ENCODE data around the gene MRPL20.

Gene MRPL20

DNA sequence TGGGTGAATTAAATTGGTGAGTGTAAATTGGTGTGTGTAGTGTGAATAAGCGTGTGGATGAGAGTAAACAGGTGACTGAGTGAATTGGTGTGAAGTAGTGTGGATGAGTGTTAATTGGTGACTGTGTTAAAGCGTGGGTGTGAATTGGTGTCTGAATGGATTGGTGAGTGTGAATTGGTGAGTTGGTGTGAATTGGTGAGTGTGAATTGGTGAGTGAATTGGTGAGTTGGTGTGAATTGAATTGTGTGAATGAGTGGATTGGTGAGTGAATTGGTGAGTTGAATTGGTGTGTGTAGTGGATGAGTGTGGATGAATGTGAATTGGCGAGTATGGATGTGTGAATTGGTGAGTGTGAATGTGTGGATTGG, 40.4 kb downstream of the MRPL20 start:
- DNase-seq (ENCODE audit: low read depth in 1 of 2, low spot score in 1 of 2) = no peak

DNA sequence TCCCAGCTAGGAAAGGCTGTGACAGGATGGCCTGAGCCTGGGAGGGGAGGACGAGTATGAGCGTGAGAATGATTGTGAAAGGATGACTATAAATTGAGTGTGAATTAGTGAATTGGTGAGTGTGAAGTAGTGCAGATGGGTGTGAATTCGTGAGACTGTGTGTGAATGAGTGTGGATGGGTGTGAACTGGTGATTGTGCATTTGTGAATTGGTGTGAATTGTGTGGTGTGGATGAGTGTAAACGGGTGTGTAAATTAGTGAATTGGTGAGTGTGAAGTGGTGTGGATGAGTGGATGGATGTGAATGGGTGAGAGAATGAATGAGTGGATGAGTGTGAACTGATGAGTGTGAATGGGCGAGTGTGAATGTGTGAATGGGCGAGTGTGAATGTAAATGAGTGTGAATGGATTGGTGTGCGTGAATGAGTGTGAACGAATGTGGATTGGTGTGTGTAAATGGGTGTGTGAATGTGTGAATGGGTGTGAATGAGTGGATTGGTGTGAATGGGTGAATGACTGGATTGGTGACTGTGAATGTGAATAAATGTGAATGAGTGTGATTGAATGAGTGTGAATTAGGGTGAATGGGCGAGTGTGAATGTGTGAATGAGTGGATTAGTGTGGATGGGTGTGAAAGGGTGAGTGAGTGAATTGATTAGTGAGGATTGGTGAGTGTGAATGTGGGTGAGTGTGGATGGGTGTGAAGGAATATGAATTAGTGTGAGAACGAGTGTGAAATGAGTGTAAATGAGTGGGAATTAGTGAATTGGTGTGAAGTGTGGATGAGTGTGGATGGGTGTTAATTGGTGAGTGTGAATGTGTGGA, 41.0 kb downstream of the MRPL20 start:
- DNase-seq (ENCODE audit: low read depth in 1 of 2, low spot score in 1 of 2) = no peak

DNA sequence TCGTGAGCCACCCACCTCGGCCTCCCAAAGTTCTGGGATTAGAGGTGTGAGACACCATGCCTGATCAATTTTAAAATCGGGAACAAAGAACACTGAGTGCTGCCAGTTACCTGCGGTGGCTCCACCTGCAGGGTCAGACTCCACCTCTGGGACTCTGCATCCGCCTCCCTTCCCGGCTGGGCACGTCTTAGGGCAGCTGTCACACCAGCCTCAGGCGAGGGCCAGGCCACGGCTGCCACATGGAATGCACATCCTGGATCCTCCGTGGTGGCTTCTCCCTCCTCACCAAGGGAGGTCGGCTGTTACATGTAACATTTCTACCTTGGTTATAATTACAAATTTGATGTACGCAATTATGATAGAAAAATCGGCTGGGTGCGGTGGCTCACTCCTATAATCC, 42.8 kb downstream of the MRPL20 start:
- no peak for DNase-seq (ENCODE audit: low read depth in 1 of 2, low spot score in 1 of 2)

DNA sequence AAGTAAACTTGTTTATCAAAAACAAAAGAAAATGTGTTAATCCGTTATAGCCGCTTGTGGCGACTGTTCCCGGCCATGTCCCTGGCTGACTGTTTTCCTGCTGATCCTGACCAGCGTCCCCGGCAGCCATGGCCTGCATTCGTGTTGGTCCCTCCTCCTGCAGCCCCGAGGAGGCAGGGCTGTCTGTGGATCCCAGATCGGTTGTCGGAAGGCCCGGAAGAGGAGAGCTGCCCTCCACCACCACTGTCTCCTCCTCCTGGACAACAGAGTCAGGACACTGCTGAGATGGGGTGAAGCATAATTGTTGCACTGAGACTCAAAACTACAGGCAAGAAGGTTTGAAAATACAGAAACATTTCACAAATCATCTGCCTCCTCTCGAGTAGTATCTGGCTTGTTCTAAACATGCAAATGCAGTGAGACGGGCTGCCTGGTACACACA, 45.1 kb downstream of the MRPL20 start:
- no peak for DNase-seq (ENCODE audit: low read depth in 1 of 2, low spot score in 1 of 2)

DNA sequence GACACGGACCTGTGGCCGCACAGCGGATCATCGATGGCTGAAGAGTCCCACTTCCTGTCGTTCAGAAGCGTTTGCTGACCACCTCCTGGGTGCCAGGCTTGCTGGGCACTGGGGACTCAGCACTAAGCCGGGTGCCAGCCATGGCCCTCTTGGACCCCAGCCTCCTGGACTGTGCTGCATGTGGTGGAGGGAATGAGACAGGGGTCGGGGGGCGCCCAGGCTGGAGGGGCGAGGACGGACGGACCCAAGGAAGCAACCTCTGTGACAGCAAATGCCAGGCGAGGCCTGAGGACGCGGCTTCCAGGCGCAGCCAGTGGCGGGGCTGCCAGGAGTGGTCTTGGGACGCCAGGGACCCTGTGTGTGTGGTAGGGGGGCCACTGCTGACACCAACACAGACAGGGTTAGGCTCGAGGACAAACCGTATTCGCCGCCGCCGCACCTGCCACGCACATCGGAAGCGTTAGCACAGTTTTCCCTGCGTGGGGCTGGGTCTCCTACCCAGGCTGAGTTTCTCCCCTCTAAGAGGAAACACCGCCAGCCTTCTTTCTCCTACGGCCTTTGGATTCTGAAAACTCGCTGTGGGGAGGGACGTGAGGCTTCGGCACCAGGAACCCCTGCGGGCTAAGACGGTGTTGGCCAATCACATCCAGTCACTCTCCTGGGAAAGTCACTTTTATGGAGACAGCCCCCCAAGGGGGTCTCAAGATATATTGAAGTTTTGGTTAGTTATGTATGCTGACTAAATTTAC, 45.7 kb downstream of the MRPL20 start:
- DNase-seq (ENCODE audit: low read depth in 1 of 2, low spot score in 1 of 2) = no peak

- no peak for DNase-seq (ENCODE audit: low read depth in 1 of 2, low spot score in 1 of 2)
Observed at GRCh38 chr1:1360506-1361169, 46.5 kb downstream of the MRPL20 start.

- no peak for DNase-seq (ENCODE audit: low read depth in 1 of 2, low spot score in 1 of 2)
Observed at GRCh38 chr1:1359664-1360468, 47.2 kb downstream of the MRPL20 start.

GRCh38 chr1:1359308-1359663, 47.8 kb downstream of the MRPL20 start:
- no peak for DNase-seq (ENCODE audit: low read depth in 1 of 2, low spot score in 1 of 2)

DNA sequence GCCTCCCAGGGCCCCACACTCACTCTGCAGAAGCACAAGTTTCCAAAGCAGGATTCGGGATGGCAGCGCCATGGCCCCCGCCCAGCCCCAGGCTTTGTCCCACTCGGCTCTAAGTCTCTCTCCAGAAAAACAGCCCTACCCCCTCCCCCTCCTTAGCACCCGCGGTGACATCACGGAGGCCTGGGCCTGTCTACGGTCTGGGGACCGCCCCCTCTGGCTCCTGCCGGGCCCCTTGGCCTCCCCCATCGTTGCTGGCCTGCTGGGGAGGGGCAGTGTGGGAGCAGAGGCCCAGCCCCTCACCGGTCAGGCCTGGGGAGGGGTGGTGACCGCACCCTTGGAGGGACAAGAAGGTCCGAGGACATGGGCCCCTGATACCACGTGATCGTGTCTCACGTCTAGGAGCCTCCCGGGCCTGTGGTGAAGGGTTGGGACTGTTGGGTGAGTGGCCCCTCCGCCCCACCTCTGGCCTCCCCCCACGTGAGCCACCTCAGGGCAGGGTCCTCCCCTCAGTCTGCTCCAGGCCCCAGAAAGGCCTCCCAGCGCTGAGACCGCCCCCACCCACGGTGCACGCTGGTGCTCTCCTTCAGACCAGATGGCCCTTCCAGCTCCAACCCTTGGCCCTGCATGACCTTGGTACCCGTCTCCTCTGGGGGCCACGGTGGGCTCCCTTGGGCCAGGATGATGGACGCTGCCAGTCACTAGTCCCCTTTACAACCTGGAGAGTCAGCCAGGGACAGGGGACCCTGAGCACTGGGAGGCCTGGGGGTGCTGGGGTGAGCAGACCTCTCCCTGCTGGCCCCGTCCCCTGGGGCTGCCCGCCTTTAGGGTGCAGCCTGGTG, 48.4 kb downstream of the MRPL20 start, which contains the start of gene MXRA8:
MXRA8 (minus strand) TSS at position 123 of the 839 bp plus-strand sequence; CDS start at position 72, 51 bp downstream.
- no peak for DNase-seq (ENCODE audit: low read depth in 1 of 2, low spot score in 1 of 2)

GRCh38 chr1:1357871-1358432, 49.1 kb downstream of the MRPL20 start:
- no peak for DNase-seq (ENCODE audit: low read depth in 1 of 2, low spot score in 1 of 2)

DNA sequence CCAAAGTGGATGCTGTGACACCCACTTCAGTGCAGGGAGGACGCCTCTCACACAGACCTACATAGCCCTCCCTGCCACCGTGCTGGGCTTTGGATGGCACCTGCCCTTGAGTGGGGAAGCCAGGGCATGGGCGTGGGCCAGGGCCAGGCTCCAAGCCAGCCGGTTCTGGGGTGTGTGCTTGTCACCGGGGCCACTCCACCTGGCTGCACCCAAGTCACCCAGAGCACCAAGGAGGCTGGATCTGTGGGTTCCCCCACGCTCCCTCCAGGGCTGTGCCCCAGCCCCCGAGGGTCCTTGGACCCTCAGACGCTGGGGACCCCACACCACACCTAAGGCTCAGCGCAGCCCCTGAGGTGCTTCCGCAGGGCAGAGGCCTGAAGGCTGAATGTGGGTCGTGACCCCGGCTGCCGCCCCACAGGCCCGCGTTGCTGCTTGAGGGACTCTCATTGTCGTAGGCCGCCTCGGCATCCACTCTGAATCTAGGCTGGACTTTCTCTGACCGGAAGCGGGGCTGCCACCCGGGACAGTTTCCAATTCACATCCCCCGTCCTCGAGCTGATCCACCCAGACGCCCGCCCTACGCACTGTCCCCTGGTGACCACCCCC, 50.2 kb downstream of the MRPL20 start:
- DNase-seq (ENCODE audit: low read depth in 1 of 2, low spot score in 1 of 2) = no peak

DNA sequence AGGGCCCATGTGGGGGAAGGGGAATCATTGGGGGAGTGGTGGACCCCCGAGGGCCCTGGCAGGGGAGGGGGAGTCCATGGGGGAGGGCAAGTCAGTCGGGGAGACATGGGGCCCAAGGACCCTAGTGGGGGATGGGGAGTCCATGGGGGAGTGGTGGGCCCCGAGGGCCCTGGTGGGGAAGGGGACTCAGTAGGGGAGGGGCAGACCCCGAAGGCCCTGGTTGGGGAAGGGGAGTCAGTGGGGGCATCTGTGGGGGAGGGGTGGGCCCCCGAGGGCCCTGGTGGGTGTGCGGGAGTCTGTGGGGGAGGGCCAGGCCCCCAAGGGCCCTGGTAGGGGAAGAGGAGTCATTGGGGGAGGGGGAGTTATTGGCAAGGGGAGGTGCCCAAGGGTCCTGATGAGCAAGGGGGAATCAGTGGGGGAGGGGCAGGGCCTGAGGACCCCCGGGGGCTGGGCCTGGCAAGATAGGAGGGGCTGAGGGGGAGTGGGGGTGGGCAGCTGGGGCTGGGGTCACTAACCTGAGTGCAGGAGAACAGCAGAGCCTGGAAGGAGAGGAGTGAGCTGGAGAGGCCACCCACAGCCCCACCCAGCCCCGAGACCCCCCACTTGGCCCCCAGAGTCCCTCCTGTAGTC, 50.8 kb downstream of the MRPL20 start:
- DNase-seq (ENCODE audit: low read depth in 1 of 2, low spot score in 1 of 2) = no peak

- DNase-seq (ENCODE audit: low read depth in 1 of 2, low spot score in 1 of 2) = no peak
Observed at GRCh38 chr1:1355416-1355815, 51.7 kb downstream of the MRPL20 start.

DNA sequence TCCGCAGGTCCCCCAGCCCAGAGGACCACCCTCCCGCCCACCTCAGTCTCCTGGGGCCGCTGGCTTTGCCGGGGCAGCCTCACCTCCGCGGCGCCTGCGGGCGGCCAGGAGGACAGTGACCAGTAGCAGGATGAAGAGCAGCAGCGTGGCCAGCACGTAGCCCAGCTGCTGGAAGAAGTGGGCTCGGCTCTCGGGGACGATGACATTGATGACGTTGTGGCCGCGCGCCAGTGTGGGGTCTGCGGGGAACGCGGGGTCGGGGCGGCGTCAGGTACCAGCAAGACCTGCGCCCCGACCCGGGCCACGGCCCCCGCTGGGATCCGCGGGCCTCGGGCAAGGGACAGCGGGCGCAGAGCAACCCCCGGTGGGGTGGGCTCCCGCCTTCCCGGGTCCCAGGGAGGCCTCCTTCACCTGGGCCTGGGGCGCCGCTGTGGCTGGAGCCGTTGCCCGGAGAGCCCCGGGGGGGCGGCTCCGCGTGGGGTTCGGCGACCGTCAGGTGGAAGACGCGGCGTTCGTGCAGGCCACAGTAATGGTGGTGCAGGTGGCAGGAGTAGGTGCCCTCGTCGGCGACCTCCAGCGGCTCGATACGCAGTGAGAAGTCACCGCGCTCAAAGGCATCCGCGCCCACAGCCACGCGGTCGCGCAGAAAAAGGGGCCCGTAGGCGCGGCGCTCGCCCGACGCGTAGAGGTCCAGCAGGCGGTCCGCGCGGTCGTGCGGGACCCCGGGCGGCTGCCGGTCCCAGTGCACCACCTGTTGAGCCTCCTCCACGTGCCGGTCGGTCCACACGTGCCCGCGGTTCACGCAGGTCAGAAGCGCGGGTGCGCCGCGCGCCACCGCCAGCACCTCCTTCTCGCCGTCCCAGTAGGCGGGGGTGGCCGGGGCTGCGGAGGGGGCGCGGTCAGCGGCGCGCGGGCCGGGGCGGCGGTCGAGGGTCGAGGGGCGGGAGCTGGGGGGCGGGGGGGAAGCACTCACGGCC, 52.5 kb downstream of the MRPL20 start:
- DNase-seq (ENCODE audit: low read depth in 1 of 2, low spot score in 1 of 2) = no peak

- no peak for DNase-seq (ENCODE audit: low read depth in 1 of 2, low spot score in 1 of 2)
Observed at GRCh38 chr1:1353389-1354151, 53.5 kb downstream of the MRPL20 start.

DNA sequence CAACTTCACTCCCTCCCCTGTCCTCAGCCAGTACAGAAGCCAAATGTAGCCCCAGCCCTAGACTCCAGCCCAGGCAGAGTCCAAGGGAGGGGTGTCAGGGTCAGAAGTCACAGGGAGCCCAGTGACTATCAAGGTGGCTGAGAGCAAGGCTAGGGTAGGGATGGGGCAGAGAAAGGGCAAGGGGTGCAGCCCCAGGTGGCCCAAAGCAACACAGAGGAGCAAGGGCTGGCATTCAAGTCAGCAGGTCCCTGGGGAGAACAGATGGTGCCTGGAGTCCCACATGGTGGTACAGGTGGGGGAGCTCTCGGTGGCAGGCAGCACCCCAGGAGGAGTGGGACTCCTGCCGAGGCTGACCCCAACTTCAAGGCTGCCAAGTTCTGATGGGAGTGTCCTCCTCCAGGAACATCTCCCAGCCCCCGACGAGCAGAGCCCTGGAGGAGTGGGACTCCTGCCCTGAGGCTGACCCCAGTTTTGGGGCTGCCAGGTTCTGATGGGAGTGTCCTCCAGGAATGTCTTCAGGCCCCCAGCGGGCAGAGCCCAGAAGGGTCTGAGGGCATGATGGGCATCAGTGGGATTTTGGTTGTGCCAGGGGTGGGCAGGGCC, 54.2 kb downstream of the MRPL20 start:
- no peak for DNase-seq (ENCODE audit: low read depth in 1 of 2, low spot score in 1 of 2)
